ENCODE data around the gene GPAM.

DNA sequence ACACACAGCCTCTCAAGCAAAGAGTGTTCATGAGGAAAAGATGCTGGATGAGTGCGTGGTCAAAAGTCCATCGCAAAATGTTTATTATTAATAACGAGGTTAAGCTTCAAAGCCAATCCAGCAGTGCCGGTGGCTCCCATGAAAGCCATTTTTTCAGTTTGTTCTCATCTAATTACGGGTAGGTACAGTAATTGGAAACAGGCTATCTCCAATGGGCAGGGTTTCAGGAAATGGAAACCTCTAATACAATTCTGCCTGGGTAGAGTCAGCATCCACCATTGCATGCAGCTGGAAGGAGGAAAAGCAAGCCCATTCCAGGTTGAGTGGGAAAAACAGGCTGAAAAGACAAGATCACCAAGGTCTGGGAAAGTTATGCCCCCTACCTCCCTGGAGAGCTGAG is 57.4 kb downstream of the GPAM start:
- TF ChIP-seq POLR2A (IDR thresholded peaks at IDR 0.05; ENCODE audit: low read depth, low read length), result no peak
- no peak for TF ChIP-seq POLR2AphosphoS5 (IDR thresholded peaks at IDR 0.05; ENCODE audit: low read depth, low read length)
- TF ChIP-seq SPI1 (IDR thresholded peaks at IDR 0.05; ENCODE audit: low read depth, low read length), result no peak
